Measurements from ENCODE around the gene PHC2.

GRCh38 chr1:33378524-33378923, 52.4 kb downstream of the PHC2 start:
- TF ChIP-seq REST (IDR thresholded peaks at IDR 0.05; ENCODE audit: borderline replicate concordance) (no peak), CTCF (IDR thresholded peaks at IDR 0.05; ENCODE audit: poor library complexity, severe bottlenecking) (no peak), RAD21 (conservative IDR thresholded peaks at IDR 0.05) (no peak), EZH2 (IDR thresholded peaks at IDR 0.05; ENCODE audit: borderline replicate concordance, insufficient read depth, low read length, poor library complexity, severe bottlenecking) (no peak), MXI1 (conservative IDR thresholded peaks at IDR 0.05; ENCODE audit: poor library complexity, severe bottlenecking) (no peak), POLR2AphosphoS5 (IDR thresholded peaks at IDR 0.05) (no peak), EP300 (conservative IDR thresholded peaks at IDR 0.05; ENCODE audit: poor library complexity, severe bottlenecking) (no peak), TAF1 (IDR thresholded peaks at IDR 0.05; ENCODE audit: low read depth) (no peak), SMC3 (conservative IDR thresholded peaks at IDR 0.05; ENCODE audit: poor library complexity) (no peak)

Measured in neural cell (in vitro differentiated cells).